ENCODE data around the gene JPH2. TPM values are rescaled to one million over a fixed set of nuclear protein-coding genes. Genes with fewer than 3 reads are reported as not detected.

The JPH2 gene
- total and polyA plus RNA-seq, 2 of the 4 experiments (the other 2 are of a cell fraction) = 0.44 to 0.54 TPM

- in situ Hi-C loops (cut with MboI; ENCODE audit: low sequenced_read_pairs) (loop anchor here (10.0 kb wide), 1 partner anchor 638 kb away; the partner anchor contains the start of gene SRSF6), dilution Hi-C loops (cut with HindIII; ENCODE audit: low sequenced_read_pairs, unreplicated experiment) (no loop called here)
- no TSS peak for BruUV-seq (replicated peaks)
Measured at GRCh38 chr20:44092551-44093248, 94.3 kb downstream of the JPH2 start.

More at GRCh38 chr20:44092551-44093248, 94.3 kb downstream of the JPH2 start:
- Histone ChIP-seq H3K9ac (ENCODE audit: low read depth, low read length) (no peak overlapping the region), H2BK20ac (ENCODE audit: low read depth, low read length) (no peak overlapping the region), H3K27me3 (ENCODE audit: control insufficient read depth, insufficient read depth, low read length) (peaks cover 2% of the 10 kb centered on the region; the same call in 1 of the 2 replicates), H4K91ac (ENCODE audit: insufficient read depth, low read depth, low read length) (no peak overlapping the region), H2BK15ac (ENCODE audit: low read depth, low read length) (no peak overlapping the region), H2AFZ (replicated peaks; ENCODE audit: low read length, poor library complexity) (peak overlapping the region; percentile 16), H3K4ac (ENCODE audit: low read depth, low read length) (no peak overlapping the region), H2AK9ac (replicated peaks; ENCODE audit: low read depth, low read length, poor library complexity) (peak overlapping the region; percentile 29), H3K36me3 (ENCODE audit: control insufficient read depth, insufficient read depth, low read length) (no peaks in the 10 kb centered on the region), H3K18ac (ENCODE audit: low read depth, low read length) (no peak overlapping the region), H3K9me3 (ENCODE audit: control insufficient read depth, insufficient read depth, low read length) (no peaks in the 10 kb centered on the region), H4K5ac (ENCODE audit: low read depth, low read length) (no peak overlapping the region), H3K4me3 (ENCODE audit: insufficient read depth, low read depth, low read length) (no peak overlapping the region), H3K56ac (ENCODE audit: extremely low read depth, insufficient read depth, low read length) (no peak overlapping the region), H3K4me1 (ENCODE audit: control insufficient read depth, insufficient read depth, low read length) (peaks cover 3% of the 10 kb centered on the region), H4K8ac (ENCODE audit: low read depth in 2 of 2, low read length in 2 of 2) (0 out of 4 replicates have a peak overlapping the region, but pooled peaks of 1 of the 2 experiments have one; percentile 3), H3K27ac (ENCODE audit: insufficient read depth, low read length) (no peak overlapping the region), H2BK120ac (ENCODE audit: low read depth, low read length) (no peak overlapping the region), H3K14ac (replicated peaks; ENCODE audit: low read depth, low read length) (0 out of 2 replicates have a peak overlapping the region, but pooled peaks have one; percentile 57), H2BK5ac (ENCODE audit: low read depth, low read length, poor library complexity, severe bottlenecking) (no peak overlapping the region), H3K23ac (ENCODE audit: low read depth, low read length) (no peak overlapping the region), H3K9me1 (ENCODE audit: insufficient read depth, low read length) (no peaks in the 10 kb centered on the region; the same call in 1 of the 2 replicates), H3K79me1 (ENCODE audit: low read depth in 1 of 2, low read length in 2 of 2) (no peaks in the 10 kb centered on the region), H3K4me2 (ENCODE audit: low read depth, low read length) (no peak overlapping the region), H2AK5ac (ENCODE audit: low read depth, low read length) (peak overlapping the region; percentile 27; the same call in 1 of the 2 replicates), H4K20me1 (ENCODE audit: insufficient read depth, low read length) (no peaks in the 10 kb centered on the region)
- ATAC-seq (ENCODE audit: low read depth) (peak; percentile 62), DNase-seq (peak; percentile 49)
- ChIA-PET CTCF (no interaction called here), POLR2A (ENCODE audit: unreplicated experiment) (no interaction called here)
- TF ChIP-seq MAFK (IDR thresholded peaks at IDR 0.05; ENCODE audit: low read depth, low read length) (no peak), RCOR1 (IDR thresholded peaks at IDR 0.05; ENCODE audit: insufficient replicate concordance, low read length) (no peak), CTCF (conservative IDR thresholded peaks at IDR 0.05; ENCODE audit: low read depth, low read length) (peak; percentile 56), CEBPB (IDR thresholded peaks at IDR 0.05; ENCODE audit: low read depth, low read length) (no peak), SMC3 (IDR thresholded peaks at IDR 0.05; ENCODE audit: low read depth, low read length) (peak; percentile 57), RAD21 (IDR thresholded peaks at IDR 0.05; ENCODE audit: low read length) (peak; percentile 61)
- 63% methylated on average over 6 of the region's 9 CpGs; no CpG with 5 or more reads in 1 of the 2 experiments for WGBS, 2 experiments (ENCODE audit: extremely low coverage in 2 of 2, insufficient read length in 1 of 2)
- intact Hi-C loops (cut with micrococcal nuclease) = loop anchor here (1.0 to 5.0 kb wide), 2 partner anchors 554 to 645 kb away; no protein-coding TSS in a partner anchor
